Endothelial cell of umbilical vein (primary cell): Measurements from ENCODE around the gene GSTM3. TPM values are rescaled to one million over a fixed set of nuclear protein-coding genes. Genes with fewer than 3 reads are reported as not detected.

Experiments used
- BruUV-seq: library from RNA; stranded (reverse); fragments of 400-500 nt; replicated peaks from 2 replicates; lab custom pipeline; 2021; lab: Mats Ljungman, UMichigan
- CTCF ChIA-PET: fragments of 300-600, 350-600 bp; sonication (Branson Sonifier 250); formaldehyde crosslinking; loops from one replicate; lab custom pipeline; 2021; ENCODE audit warnings: antibody characterized with exemption, inconsistent platforms; lab: Charles Lee
- POLR2A ChIA-PET: fragments of 300-600, 350-600 bp; sonication (Branson Sonifier 250); formaldehyde crosslinking; loops from one replicate; lab custom pipeline; 2021; ENCODE audit warnings: antibody characterized with exemption, inconsistent platforms; lab: Charles Lee
- DNase-seq: peaks from one replicate; pipeline ENCODE4 v3.0.0-alpha.2; 2011; ENCODE audit warnings: low read depth, low spot score
- FAIRE-seq: peaks from 2 replicates; lab custom pipeline; 2011; peaks lifted over from hg19 to GRCh38; lab: Jason Lieb, UNC
- H2AFZ ChIP-seq: 2 replicates; pipeline ENCODE4 v1.6.0; 2012; ENCODE audit warnings: low read depth, low read length, control low read depth, inconsistent platforms
- H3K27ac ChIP-seq: 2 replicates; pipeline ENCODE4 v1.5.1; 2011; ENCODE audit warnings: low read depth, mild to moderate bottlenecking, control low read depth, low read length, moderate library complexity; ENCODE audit not compliant: insufficient read depth
- H3K27me3 ChIP-seq, 2 experiments: 2 replicates each; pipeline versions ENCODE4 v1.6.0 to v1.6.1; 2011; ENCODE audit warnings: low read length in 2 of 2, mixed read lengths in 1 of 2; ENCODE audit not compliant: control insufficient read depth in 2 of 2, insufficient read depth in 2 of 2
- H3K36me3 ChIP-seq, 2 experiments: 2 replicates in 1 of 2; 3 replicates in 1 of 2; pipeline ENCODE4 v1.5.1; 2011; ENCODE audit warnings: low read length in 2 of 2, mild to moderate bottlenecking in 1 of 2, moderate library complexity in 1 of 2; ENCODE audit not compliant: control insufficient read depth in 2 of 2, insufficient read depth in 2 of 2; ENCODE audit errors: extremely low read depth in 1 of 2
- H3K4me1 ChIP-seq: 3 replicates; pipeline ENCODE4 v1.5.1; 2011; ENCODE audit warnings: mild to moderate bottlenecking, low read length; ENCODE audit not compliant: control insufficient read depth, insufficient read depth; ENCODE audit errors: extremely low read depth
- H3K4me2 ChIP-seq: 2 replicates; pipeline ENCODE4 v1.6.1; 2011; ENCODE audit warnings: low read length, control low read depth, mixed read lengths; ENCODE audit not compliant: insufficient read depth
- H3K4me3 ChIP-seq, 3 experiments: fragments of 200-600 bp in 1 of 3; sonication (generic), shearing (Covaris generic) in 1 of 3; replicated peaks in 1 of 3; 2 replicates each; pipeline ENCODE4 v1.5.1; 2011 to 2016; ENCODE audit warnings: control low read depth in 3 of 3, low read length in 3 of 3, mild to moderate bottlenecking in 2 of 3, inconsistent platforms in 1 of 3, low read depth in 1 of 3, moderate library complexity in 1 of 3; ENCODE audit not compliant: insufficient read depth in 1 of 3
- H3K79me2 ChIP-seq: 2 replicates; pipeline ENCODE4 v1.6.0; 2012; ENCODE audit warnings: low read length, inconsistent platforms; ENCODE audit not compliant: control insufficient read depth, insufficient read depth
- H3K9ac ChIP-seq: replicated peaks from 2 replicates; pipeline ENCODE3; 2011; ENCODE audit warnings: low read length, control low read depth; ENCODE audit not compliant: insufficient read depth; ENCODE audit errors: extremely low read depth
- H3K9me1 ChIP-seq: replicated peaks from 3 replicates; pipeline ENCODE4 v1.6.0; 2011; ENCODE audit warnings: mild to moderate bottlenecking, low read length; ENCODE audit not compliant: control insufficient read depth, insufficient read depth; ENCODE audit errors: extremely low read depth
- H3K9me3 ChIP-seq: replicated peaks from 2 replicates; pipeline ENCODE4 v1.5.1; 2012; ENCODE audit warnings: low read length, inconsistent platforms; ENCODE audit not compliant: control insufficient read depth, insufficient read depth
- H4K20me1 ChIP-seq: replicated peaks from 2 replicates; pipeline ENCODE3; 2011; ENCODE audit warnings: mild to moderate bottlenecking, low read length; ENCODE audit not compliant: control insufficient read depth, insufficient read depth; ENCODE audit errors: extremely low read depth
- EZH2 ChIP-seq: IDR thresholded peaks from 2 replicates; pipeline ENCODE4 v1.6.1; 2012; ENCODE audit warnings: borderline replicate concordance, low read depth, mild to moderate bottlenecking, moderate library complexity, low read length, inconsistent platforms; ENCODE audit not compliant: severe bottlenecking
- FOS ChIP-seq: IDR thresholded peaks from 2 replicates; pipeline ENCODE4 v1.6.1; 2011; ENCODE audit warnings: mild to moderate bottlenecking, low read length, moderate library complexity, borderline replicate concordance; ENCODE audit not compliant: insufficient read depth
- GATA2 ChIP-seq: IDR thresholded peaks from 2 replicates; pipeline ENCODE4 v1.7.0; 2011; ENCODE audit warnings: low read depth, mild to moderate bottlenecking, moderate library complexity, mixed read lengths, low read length; ENCODE audit not compliant: insufficient read length, insufficient read depth
- JUN ChIP-seq: IDR thresholded peaks from 2 replicates; pipeline ENCODE4 v1.6.1; 2011; ENCODE audit warnings: borderline replicate concordance, low read depth; ENCODE audit not compliant: insufficient read length, insufficient read depth
- MAX ChIP-seq: IDR thresholded peaks from 2 replicates; pipeline ENCODE4 v1.6.1; 2011; ENCODE audit not compliant: insufficient read depth, insufficient read length
- MYC ChIP-seq: IDR thresholded peaks from one replicate; pipeline ENCODE4 v1.6.1; 2011; ENCODE audit warnings: mild to moderate bottlenecking, low read depth, low read length
- POLR2A ChIP-seq: IDR thresholded peaks from 2 replicates; pipeline ENCODE4 v1.6.1; 2012; ENCODE audit warnings: low read depth, mild to moderate bottlenecking, control low read depth, low read length
- POLR2AphosphoS5 ChIP-seq: IDR thresholded peaks from 2 replicates; pipeline ENCODE4 v1.6.1; 2012; ENCODE audit warnings: low read depth, mild to moderate bottlenecking, control low read depth, low read length, moderate library complexity; ENCODE audit not compliant: insufficient read depth
- dilution Hi-C: fragments of 300-500 bp; cut with MboI; formaldehyde crosslinking; loops from one replicate; pipeline ENCODE4 v1.15.0; 2019; ENCODE audit warnings: low sequenced_read_pairs; ENCODE audit not compliant: extremely low pct_ligation_motif_present
- intact Hi-C: fragments of 100-400 bp; cut with micrococcal nuclease; formaldehyde crosslinking; loops from one replicate; pipeline ENCODE4 v1.10.0; 2022
- polyA plus RNA-seq, 4 experiments: library from polyadenylated mRNA; depleted of rRNA in 3 of 4; stranded (reverse) in 3 of 4; unstranded in 1 of 4; fragments of >200 nt; gene quantifications; 2 replicates each; pipeline versions ENCODE4 v1.2.1 to v1.2.3, GENCODE V29; 2011 to 2012; ENCODE audit warnings: missing spikeins in 1 of 4
- total RNA-seq: library from RNA; stranded (reverse); gene quantifications from 2 replicates; pipeline ENCODE4 v1.2.3, GENCODE V29; 2021
- TF ChIP-seq, protein P1 (sequence below), 2 donors: IDR thresholded peaks; 1 replicate in 1 of 2; 2 replicates in 1 of 2; pipeline ENCODE4 v1.5.1; 2011; ENCODE audit warnings: low read length in 2 of 2, mild to moderate bottlenecking in 2 of 2, moderate library complexity in 2 of 2, control low read depth in 1 of 2, inconsistent platforms in 1 of 2, low read depth in 1 of 2; ENCODE audit not compliant: insufficient read depth in 1 of 2; ENCODE audit errors: extremely low read depth in 1 of 2

GSTM3 gene
- total and polyA plus RNA-seq, 2 donors (not counting 3 experiments of a cell fraction or from before 2014, with no cell fraction given): 27.9 to 52.0 TPM

DNA sequence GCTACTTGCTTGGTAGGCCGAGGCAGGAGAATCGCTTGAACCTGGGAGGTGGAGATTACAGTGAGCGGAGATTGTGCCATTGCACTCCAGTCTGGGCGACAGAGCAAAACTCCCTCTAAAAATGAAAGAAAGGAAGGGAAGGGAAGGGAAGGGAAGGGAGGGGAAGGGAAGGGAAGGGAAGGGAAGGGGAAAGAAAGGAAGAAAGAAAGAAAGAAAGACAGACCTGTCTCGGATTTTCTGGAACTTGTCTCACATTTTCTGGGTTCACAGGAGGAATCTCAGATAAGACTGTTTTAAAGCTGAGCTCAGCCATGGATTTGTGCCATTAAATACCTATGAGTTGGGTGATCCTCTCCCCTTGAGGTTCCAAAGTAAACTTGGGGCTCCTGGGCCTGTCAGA is 15.9 kb downstream of the GSTM3 start:
- H4K20me1 ChIP-seq: no peaks in the 10 kb centered on the region
- TF ChIP-seq MYC (no peak), MAX (no peak), POLR2A (no peak), JUN (no peak), GATA2 (no peak), FOS (no peak), POLR2AphosphoS5 (no peak), EZH2 (no peak)
- TF ChIP-seq, protein P1, sequence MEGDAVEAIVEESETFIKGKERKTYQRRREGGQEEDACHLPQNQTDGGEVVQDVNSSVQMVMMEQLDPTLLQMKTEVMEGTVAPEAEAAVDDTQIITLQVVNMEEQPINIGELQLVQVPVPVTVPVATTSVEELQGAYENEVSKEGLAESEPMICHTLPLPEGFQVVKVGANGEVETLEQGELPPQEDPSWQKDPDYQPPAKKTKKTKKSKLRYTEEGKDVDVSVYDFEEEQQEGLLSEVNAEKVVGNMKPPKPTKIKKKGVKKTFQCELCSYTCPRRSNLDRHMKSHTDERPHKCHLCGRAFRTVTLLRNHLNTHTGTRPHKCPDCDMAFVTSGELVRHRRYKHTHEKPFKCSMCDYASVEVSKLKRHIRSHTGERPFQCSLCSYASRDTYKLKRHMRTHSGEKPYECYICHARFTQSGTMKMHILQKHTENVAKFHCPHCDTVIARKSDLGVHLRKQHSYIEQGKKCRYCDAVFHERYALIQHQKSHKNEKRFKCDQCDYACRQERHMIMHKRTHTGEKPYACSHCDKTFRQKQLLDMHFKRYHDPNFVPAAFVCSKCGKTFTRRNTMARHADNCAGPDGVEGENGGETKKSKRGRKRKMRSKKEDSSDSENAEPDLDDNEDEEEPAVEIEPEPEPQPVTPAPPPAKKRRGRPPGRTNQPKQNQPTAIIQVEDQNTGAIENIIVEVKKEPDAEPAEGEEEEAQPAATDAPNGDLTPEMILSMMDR (IDR thresholded peaks at IDR 0.05; ENCODE audit: extremely low read depth in 1 of 2, insufficient read depth in 1 of 2, low read depth in 1 of 2, low read length in 2 of 2): no peak
- H3K9ac ChIP-seq: no peak overlapping the region
- no peaks in the 10 kb centered on the region for H3K9me1 ChIP-seq
- ChIA-PET CTCF (no interaction called here), POLR2A (no interaction called here)
- peaks cover 5 to 8% of the 10 kb centered on the region in 2 experiments for H3K27me3 ChIP-seq
- H3K79me2 ChIP-seq: no peaks in the 10 kb centered on the region
- FAIRE-seq: no peak
- DNase-seq: no peak
- H3K4me1 ChIP-seq: no peaks in the 10 kb centered on the region
- H3K4me3 ChIP-seq: no peak overlapping the region
- no peaks in the 10 kb centered on the region for H3K9me3 ChIP-seq
- H3K36me3 ChIP-seq: no peaks in the 10 kb centered on the region
- no peak overlapping the region for H3K4me2 ChIP-seq
- H3K27ac ChIP-seq: no peak overlapping the region
- BruUV-seq: no TSS peak
- dilution Hi-C loops: no loop called here
- intact Hi-C loops: no loop called here
- H2AFZ ChIP-seq: no peak overlapping the region
